Activated B cell treated with CpG ODN at 0.5 μM for 24 hours (primary cell): ENCODE results near the gene C2orf76. TPM values are rescaled to one million over a fixed set of nuclear protein-coding genes. Genes with fewer than 3 reads are reported as not detected.

Source experiments
- ATAC-seq: fragments of 200-7000 bp; cut with Tn5 transposase; one replicate; pipeline ENCODE4 v1.10.0; 2021; ENCODE audit warnings: low read depth, mild to moderate bottlenecking, moderate library complexity
- CTCF ChIA-PET: fragments of 350-600 bp; sonication (Branson Sonifier 250); formaldehyde crosslinking; loops from one replicate; lab custom pipeline; 2021; ENCODE audit warnings: antibody characterized with exemption; lab: Charles Lee
- POLR2A ChIA-PET: fragments of 350-600 bp; sonication (Branson Sonifier 250); formaldehyde crosslinking; loops from one replicate; lab custom pipeline; 2021; ENCODE audit warnings: antibody characterized with exemption; lab: Charles Lee
- DNase-seq: peaks from one replicate; pipeline ENCODE4 v3.0.0; 2022
- H3K27ac Mint-ChIP-seq: one replicate; pipeline ENCODE4 v1.8.0; 2020; ENCODE audit warnings: mixed read lengths
- H3K27me3 Mint-ChIP-seq: one replicate; pipeline ENCODE4 v1.8.0; 2021; ENCODE audit warnings: mixed read lengths
- H3K36me3 Mint-ChIP-seq: one replicate; pipeline ENCODE4 v1.8.0; 2021; ENCODE audit warnings: low read depth, mixed read lengths
- H3K4me1 Mint-ChIP-seq: one replicate; pipeline ENCODE4 v1.8.0; 2021; ENCODE audit warnings: mixed read lengths
- H3K4me3 Mint-ChIP-seq: one replicate; pipeline ENCODE4 v1.8.0; 2020; ENCODE audit warnings: mild to moderate bottlenecking, mixed read lengths
- H3K9me3 Mint-ChIP-seq: one replicate; pipeline ENCODE4 v1.8.0; 2020; ENCODE audit warnings: mixed read lengths
- CTCF ChIP-seq: fragments of 200-600 bp; IDR thresholded peaks from one replicate; pipeline ENCODE4 v1.8.0; 2022; ENCODE audit warnings: antibody characterized with exemption, mild to moderate bottlenecking
- intact Hi-C: fragments of 100-400 bp; cut with micrococcal nuclease; formaldehyde crosslinking; loops from one replicate; pipeline ENCODE4 v1.15.1; 2024
- total RNA-seq: library from RNA; stranded (reverse); gene quantifications from 2 replicates; pipeline ENCODE4 v1.2.3, GENCODE V29; 2022

Gene C2orf76
- total RNA-seq, 1 donor from 2014 or later, result 11.0 TPM

DNA sequence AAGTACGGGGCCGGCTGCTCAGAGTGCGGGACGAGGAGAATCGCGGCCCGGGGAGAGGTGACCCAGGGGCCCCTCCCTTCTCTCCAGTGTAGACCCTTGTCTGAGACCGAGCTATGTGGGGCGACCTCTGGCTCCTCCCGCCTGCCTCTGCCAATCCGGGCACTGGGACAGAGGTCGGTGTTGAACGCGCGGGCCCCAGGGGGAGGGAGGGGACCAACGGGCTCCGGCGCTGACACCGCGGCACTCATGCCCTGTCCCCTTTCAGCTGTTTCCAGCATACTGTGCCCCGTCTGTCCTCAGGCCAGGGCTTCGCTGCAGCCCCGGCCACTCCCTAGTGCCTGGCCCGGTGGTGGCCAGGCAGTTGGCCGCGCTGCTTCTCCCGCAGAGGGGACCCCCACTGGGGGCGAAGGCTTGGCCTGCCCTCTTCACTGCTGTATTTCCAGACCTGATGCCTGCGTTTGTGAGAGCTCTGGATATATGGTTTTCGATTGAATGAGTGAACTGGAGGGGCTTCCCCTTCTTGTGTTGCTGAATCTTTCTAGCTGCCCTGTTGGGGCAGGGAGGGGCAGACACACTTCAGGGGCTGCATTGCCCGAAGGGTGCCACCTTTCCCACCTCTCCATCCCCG lies 952 bp upstream of the C2orf76 start:
- ATAC-seq (peak; percentile 25), DNase-seq (peak; percentile 36)
- no peak for TF ChIP-seq CTCF
- Mint-ChIP-seq H3K9me3 (no peaks in the 10 kb centered on the region), H3K4me3 (peak overlapping the region; percentile 100), H3K4me1 (peaks cover 53% of the 10 kb centered on the region), H3K27ac (peak overlapping the region; percentile 95), H3K36me3 (peaks cover 52% of the 10 kb centered on the region), H3K27me3 (no peaks in the 10 kb centered on the region)
- intact Hi-C loops, result loop anchor here (1.0 to 10.0 kb wide), 10 partner anchors 29 to 1553 kb away; partner anchors contain the start of genes DDX18, EPB41L5, INHBB and PTPN4
- ChIA-PET POLR2A (interaction anchor here (0.8 to 2.3 kb wide), 15 partner anchors 9 to 1181 kb away, joined by 3 to 14 read pairs (median 5); partner anchors contain the start of genes RALB and TMEM37), CTCF (no interaction called here)

- intact Hi-C loops, result loop anchor here (1.0 to 10.0 kb wide), 15 partner anchors 14 to 1551 kb away; partner anchors contain the start of genes CCDC93, DDX18, EPB41L5 and INHBB
- POLR2A ChIA-PET, result interaction anchor here (0.6 to 2.3 kb wide), 17 partner anchors 10 to 1552 kb away, joined by 4 to 14 read pairs (median 5); partner anchors contain the start of genes DDX18, EPB41L5, RALB and TMEM37
Observed at GRCh38 chr2:119366161-119366648, 429 bp downstream of the C2orf76 start.

GRCh38 chr2:119365436-119365835 lies 1.2 kb downstream of the C2orf76 start:
- no peaks in the 10 kb centered on the region for H3K27me3 Mint-ChIP-seq
- ChIA-PET CTCF (no interaction called here), POLR2A (interaction anchor here (1.2 kb wide), 1 partner anchor 12 kb away, joined by 3 read pairs; no protein-coding TSS in a partner anchor)
- H3K4me3 Mint-ChIP-seq, result peak overlapping the region; percentile 100
- no peak for DNase-seq
- no peaks in the 10 kb centered on the region for H3K9me3 Mint-ChIP-seq
- peaks cover 59% of the 10 kb centered on the region for H3K4me1 Mint-ChIP-seq
- intact Hi-C loops, result loop anchor here (5.0 to 10.0 kb wide), 6 partner anchors 143 to 1143 kb away; partner anchors contain the start of genes INHBB, STEAP3 and TMEM185B
- H3K27ac Mint-ChIP-seq, result peak overlapping the region; percentile 95
- ATAC-seq, result no peak
- peaks cover 30% of the 10 kb centered on the region for H3K36me3 Mint-ChIP-seq
- no peak for TF ChIP-seq CTCF

More at GRCh38 chr2:119366161-119366648, 429 bp downstream of the C2orf76 start:
- no peaks in the 10 kb centered on the region for H3K27me3 Mint-ChIP-seq
- TF ChIP-seq CTCF, result no peak
- peak; percentile 4 for ATAC-seq
- no peaks in the 10 kb centered on the region for H3K9me3 Mint-ChIP-seq
- peak overlapping the region; percentile 95 for H3K27ac Mint-ChIP-seq
- peaks cover 38% of the 10 kb centered on the region for H3K36me3 Mint-ChIP-seq
- peaks cover 59% of the 10 kb centered on the region for H3K4me1 Mint-ChIP-seq
- CTCF ChIA-PET, result no interaction called here
- no peak for DNase-seq
- H3K4me3 Mint-ChIP-seq, result peak overlapping the region; percentile 100

- POLR2A ChIA-PET, result interaction anchor here (1.2 kb wide), 1 partner anchor 12 kb away, joined by 3 read pairs; no protein-coding TSS in a partner anchor
- CTCF ChIA-PET, result no interaction called here
Observed at GRCh38 chr2:119364798-119365197, 1.8 kb downstream of the C2orf76 start.

More at GRCh38 chr2:119364798-119365197, 1.8 kb downstream of the C2orf76 start:
- peak overlapping the region; percentile 95 for H3K27ac Mint-ChIP-seq
- H3K4me1 Mint-ChIP-seq, result peaks cover 55% of the 10 kb centered on the region
- DNase-seq (no peak), ATAC-seq (no peak)
- H3K4me3 Mint-ChIP-seq, result no peak overlapping the region
- intact Hi-C loops, result loop anchor here (5.0 to 10.0 kb wide), 6 partner anchors 142 to 1142 kb away; partner anchors contain the start of genes INHBB, STEAP3 and TMEM185B
- H3K9me3 Mint-ChIP-seq, result no peaks in the 10 kb centered on the region
- no peaks in the 10 kb centered on the region for H3K27me3 Mint-ChIP-seq
- no peak for TF ChIP-seq CTCF
- peaks cover 25% of the 10 kb centered on the region for H3K36me3 Mint-ChIP-seq
